Stomach smooth muscle (tissue), 2 donors: Measurements from ENCODE around the gene SREBF2.

Experiments used
- H3K27ac ChIP-seq: one replicate; pipeline ENCODE4 v1.7.0; 2013; ENCODE audit warnings: mild to moderate bottlenecking, low read length, inconsistent platforms
- H3K27me3 ChIP-seq, 2 donors: one replicate each; pipeline ENCODE4 v1.7.0; 2013; ENCODE audit warnings: low read length in 2 of 2; ENCODE audit not compliant: insufficient read depth in 2 of 2, control insufficient read depth in 1 of 2
- H3K36me3 ChIP-seq, 2 donors: one replicate each; pipeline ENCODE4 v1.7.0; 2013; ENCODE audit warnings: low read length in 2 of 2; ENCODE audit not compliant: control insufficient read depth in 2 of 2, insufficient read depth in 2 of 2
- H3K4me1 ChIP-seq: one replicate; pipeline ENCODE4 v1.7.0; 2013; ENCODE audit warnings: low read length; ENCODE audit not compliant: control insufficient read depth, insufficient read depth
- H3K4me3 ChIP-seq, 2 donors: one replicate each; pipeline ENCODE4 v1.7.0; 2013; ENCODE audit warnings: low read length in 2 of 2
- H3K9ac ChIP-seq, 2 donors: one replicate each; pipeline ENCODE4 v1.7.0; 2013; ENCODE audit warnings: low read length in 2 of 2, mild to moderate bottlenecking in 1 of 2
- H3K9me3 ChIP-seq, 2 donors: one replicate each; pipeline ENCODE4 v1.7.0; 2013; ENCODE audit warnings: low read length in 2 of 2; ENCODE audit not compliant: control insufficient read depth in 2 of 2
- donor health status: healthy.
- donor health status: Pancreatic carcinoma.

Gene SREBF2

GRCh38 chr22:41900652-41901312 is 67.9 kb downstream of the SREBF2 start:
- Histone ChIP-seq H3K36me3 (peaks cover 47 to 63% of the 10 kb centered on the region in 2 donors), H3K4me1 (no peaks in the 10 kb centered on the region), H3K9ac (no peak overlapping the region), H3K27me3 (no peaks in the 10 kb centered on the region), H3K4me3 (no peak overlapping the region), H3K27ac (no peak overlapping the region), H3K9me3 (no peaks in the 10 kb centered on the region)

GRCh38 chr22:41902016-41902415 is 69.1 kb downstream of the SREBF2 start:
- Histone ChIP-seq H3K9me3 (no peaks in the 10 kb centered on the region), H3K9ac (no peak overlapping the region), H3K4me3 (no peak overlapping the region), H3K27ac (no peak overlapping the region), H3K27me3 (no peaks in the 10 kb centered on the region), H3K4me1 (no peaks in the 10 kb centered on the region), H3K36me3 (peaks cover 46 to 58% of the 10 kb centered on the region in 2 donors)

GRCh38 chr22:41902932-41903421 is 70.1 kb downstream of the SREBF2 start:
- Histone ChIP-seq H3K4me1 (no peaks in the 10 kb centered on the region), H3K27ac (no peak overlapping the region), H3K27me3 (no peaks in the 10 kb centered on the region), H3K9ac (no peak overlapping the region), H3K36me3 (peaks cover 42 to 51% of the 10 kb centered on the region in 2 donors), H3K9me3 (no peaks in the 10 kb centered on the region), H3K4me3 (no peak overlapping the region)

GRCh38 chr22:41904450-41905410 is 71.8 kb downstream of the SREBF2 start:
- no peak overlapping the region for H3K9ac ChIP-seq
- no peak overlapping the region for H3K27ac ChIP-seq
- H3K36me3 ChIP-seq = peaks cover 28 to 37% of the 10 kb centered on the region in 2 donors
- peaks cover 7% of the 10 kb centered on the region for H3K4me1 ChIP-seq
- no peak overlapping the region for H3K4me3 ChIP-seq
- no peaks in the 10 kb centered on the region for H3K9me3 ChIP-seq
- peaks cover 2 to 5% of the 10 kb centered on the region in 2 donors for H3K27me3 ChIP-seq

GRCh38 chr22:41905411-41906202 is 72.7 kb downstream of the SREBF2 start:
- H3K9ac ChIP-seq = no peak overlapping the region
- peaks cover 15% of the 10 kb centered on the region for H3K4me1 ChIP-seq
- H3K4me3 ChIP-seq = no peak overlapping the region
- H3K27me3 ChIP-seq = peaks cover 2 to 14% of the 10 kb centered on the region in 2 donors
- peaks cover 20 to 29% of the 10 kb centered on the region in 2 donors for H3K36me3 ChIP-seq
- H3K9me3 ChIP-seq = no peaks in the 10 kb centered on the region
- no peak overlapping the region for H3K27ac ChIP-seq

- peaks cover 10 to 23% of the 10 kb centered on the region in 2 donors for H3K27me3 ChIP-seq
- no peak overlapping the region for H3K9ac ChIP-seq
- no peak overlapping the region for H3K27ac ChIP-seq
- H3K4me1 ChIP-seq = peaks cover 23% of the 10 kb centered on the region
- no peaks in the 10 kb centered on the region for H3K9me3 ChIP-seq
- H3K4me3 ChIP-seq = no peak overlapping the region
- peaks cover 20% of the 10 kb centered on the region in 2 donors for H3K36me3 ChIP-seq
Observed at GRCh38 chr22:41906822-41907221, 73.9 kb downstream of the SREBF2 start.

GRCh38 chr22:41907436-41908401 is 74.8 kb downstream of the SREBF2 start:
- H3K36me3 ChIP-seq = peaks cover 15 to 20% of the 10 kb centered on the region in 2 donors
- no peaks in the 10 kb centered on the region for H3K9me3 ChIP-seq
- H3K4me3 ChIP-seq = no peak overlapping the region
- H3K9ac ChIP-seq = no peak overlapping the region
- peaks cover 19 to 32% of the 10 kb centered on the region in 2 donors for H3K27me3 ChIP-seq
- no peak overlapping the region for H3K27ac ChIP-seq
- peaks cover 23% of the 10 kb centered on the region for H3K4me1 ChIP-seq

- no peak overlapping the region for H3K9ac ChIP-seq
- H3K4me1 ChIP-seq = peaks cover 23% of the 10 kb centered on the region
- H3K27ac ChIP-seq = no peak overlapping the region
- no peaks in the 10 kb centered on the region for H3K9me3 ChIP-seq
- H3K4me3 ChIP-seq = no peak overlapping the region
- peaks cover 27 to 40% of the 10 kb centered on the region in 2 donors for H3K27me3 ChIP-seq
- peaks cover 9 to 12% of the 10 kb centered on the region in 2 donors for H3K36me3 ChIP-seq
Observed at GRCh38 chr22:41908411-41909309, 75.8 kb downstream of the SREBF2 start.
